HCT116 (cell line): ENCODE results near the gene APBA2. TPM values are rescaled to one million over a fixed set of nuclear protein-coding genes. Genes with fewer than 3 reads are reported as not detected.

Source experiments
- ATAC-seq: fragments of 200-7000 bp; cut with Tn5 transposase; 2 replicates; pipeline ENCODE4 v1.9.1; 2020; ENCODE audit warnings: mild to moderate bottlenecking, moderate library complexity
- BruUV-seq: library from RNA; stranded (reverse); fragments of 400-500 nt; replicated peaks from 2 replicates; lab custom pipeline; 2021; lab: Mats Ljungman, UMichigan
- CTCF ChIA-PET: fragments of 300-600 bp; sonication (Branson Sonifier 250); formaldehyde crosslinking; loops from one replicate; lab custom pipeline; 2021; ENCODE audit warnings: antibody characterized with exemption; lab: Charles Lee
- POLR2A ChIA-PET: fragments of 300-600, 350-600 bp; sonication (Branson Sonifier 250); formaldehyde crosslinking; loops from one replicate; lab custom pipeline; 2021; ENCODE audit warnings: antibody characterized with exemption; lab: Charles Lee
- RAD21 ChIA-PET, 2 experiments: fragments of 300-600 bp; sonication (Branson Sonifier 250); formaldehyde crosslinking; loops; one replicate each; lab custom pipeline; 2023; ENCODE audit warnings: low total read pairs in 2 of 2; ENCODE audit not compliant: uncharacterized antibody in 2 of 2, unreplicated experiment in 2 of 2, low non-redundant PET in 1 of 2; lab: Charles Lee
- DNase-seq: peaks from one replicate; pipeline ENCODE4 v3.0.0-alpha.2; 2010; ENCODE audit warnings: low read depth, low spot score
- H2AFZ ChIP-seq: fragments of 200-600 bp; shearing (Covaris generic), sonication (generic); 2 replicates; pipeline ENCODE4 v1.6.1; 2017; ENCODE audit warnings: low read depth, mixed run types, mixed read lengths, antibody characterized with exemption, low read length; ENCODE audit not compliant: poor library complexity, severe bottlenecking
- H3K27ac ChIP-seq: 2 replicates; pipeline ENCODE4 v1.5.1; 2012; ENCODE audit warnings: low read depth, low read length
- H3K27me3 ChIP-seq: fragments of 200-600 bp; sonication (generic); 2 replicates; pipeline ENCODE4 v1.6.1; 2016; ENCODE audit warnings: mixed run types, low read length, mixed read lengths; ENCODE audit not compliant: insufficient read depth
- H3K36me3 ChIP-seq, 2 experiments: fragments of 200-500 bp in 1 of 2; fragments of 200-600 bp in 1 of 2; sonication (Bioruptor generic) in 1 of 2; sonication (generic) in 1 of 2; 2 replicates each; pipeline versions ENCODE4 v1.5.1 to v1.6.1; 2014 to 2016; ENCODE audit warnings: low read length in 2 of 2, inconsistent platforms in 1 of 2, mixed read lengths in 1 of 2, mixed run types in 1 of 2; ENCODE audit not compliant: insufficient read depth in 2 of 2, control insufficient read depth in 1 of 2
- H3K4me1 ChIP-seq, 2 experiments: fragments of 200-600 bp in 1 of 2; sonication (generic) in 1 of 2; 2 replicates each; pipeline versions ENCODE4 v1.5.1 to v1.6.1; 2012 to 2017; ENCODE audit warnings: low read length in 2 of 2, inconsistent platforms in 1 of 2, mild to moderate bottlenecking in 1 of 2, mixed read lengths in 1 of 2, mixed run types in 1 of 2, moderate library complexity in 1 of 2; ENCODE audit not compliant: insufficient read depth in 2 of 2, control insufficient read depth in 1 of 2
- H3K4me2 ChIP-seq: fragments of 200-600 bp; sonication (generic); 2 replicates; pipeline ENCODE4 v1.6.1; 2017; ENCODE audit warnings: mixed run types, low read length, mixed read lengths
- H3K4me3 ChIP-seq, 2 experiments: fragments of 200-600 bp in 1 of 2; sonication (generic) in 1 of 2; replicated peaks in 1 of 2; 2 replicates each; pipeline ENCODE4 v1.5.1; 2011 to 2016; ENCODE audit warnings: low read length in 2 of 2, control low read depth in 1 of 2, low read depth in 1 of 2, mild to moderate bottlenecking in 1 of 2, mixed read lengths in 1 of 2, mixed run types in 1 of 2
- H3K79me2 ChIP-seq: fragments of 200-600 bp; sonication (generic); 2 replicates; pipeline ENCODE4 v1.6.1; 2017; ENCODE audit warnings: mild to moderate bottlenecking, mixed run types, low read length, moderate library complexity, mixed read lengths; ENCODE audit not compliant: insufficient read depth
- H3K9ac ChIP-seq: fragments of 200-600 bp; sonication (generic); 2 replicates; pipeline ENCODE4 v1.6.1; 2016; ENCODE audit warnings: low read length, mixed read lengths
- H3K9me2 ChIP-seq: fragments of 200-600 bp; sonication (generic), shearing (Covaris generic); 2 replicates; pipeline ENCODE4 v1.6.1; 2017; ENCODE audit warnings: mixed run types, mild to moderate bottlenecking, moderate library complexity; ENCODE audit not compliant: insufficient read depth
- H3K9me3 ChIP-seq, 2 experiments: fragments of 200-500 bp in 1 of 2; fragments of 200-600 bp in 1 of 2; sonication (Bioruptor generic) in 1 of 2; sonication (generic) in 1 of 2; 2 replicates each; pipeline ENCODE4 v1.6.1; 2014 to 2017; ENCODE audit warnings: low read length in 2 of 2, mixed read lengths in 2 of 2, inconsistent platforms in 1 of 2, low read depth in 1 of 2, mild to moderate bottlenecking in 1 of 2, mixed run types in 1 of 2, moderate library complexity in 1 of 2; ENCODE audit not compliant: control insufficient read depth in 1 of 2, insufficient read depth in 1 of 2
- H4K20me1 ChIP-seq: fragments of 200-600 bp; sonication (generic), shearing (Covaris generic); 2 replicates; pipeline ENCODE4 v1.6.1; 2017; ENCODE audit warnings: mixed run types, mild to moderate bottlenecking, moderate library complexity; ENCODE audit not compliant: insufficient read depth
- CBX3 ChIP-seq: IDR thresholded peaks from 2 replicates; pipeline ENCODE4 v1.6.1; 2012; ENCODE audit warnings: low read depth
- ELF1 ChIP-seq: IDR thresholded peaks from 2 replicates; pipeline ENCODE4 v1.6.1; 2012; ENCODE audit warnings: low read depth, borderline replicate concordance
- EZH2phosphoT487 ChIP-seq: fragments of 200-600 bp; IDR thresholded peaks from 2 replicates; pipeline ENCODE4 v1.6.1; 2018; ENCODE audit warnings: antibody characterized with exemption, borderline replicate concordance
- JUND ChIP-seq: IDR thresholded peaks from 2 replicates; pipeline ENCODE4 v1.6.1; 2012
- POLR2A ChIP-seq: IDR thresholded peaks from 2 replicates; pipeline ENCODE4 v1.7.0; 2011; ENCODE audit warnings: borderline replicate concordance; ENCODE audit not compliant: insufficient read depth, insufficient read length; ENCODE audit errors: extremely low read depth
- RAD21 ChIP-seq: IDR thresholded peaks from 2 replicates; pipeline ENCODE4 v1.6.1; 2012; ENCODE audit warnings: low read depth, mild to moderate bottlenecking
- REST ChIP-seq: IDR thresholded peaks from 2 replicates; pipeline ENCODE4 v1.6.1; 2012; ENCODE audit warnings: low read depth
- SIN3A ChIP-seq: IDR thresholded peaks from 2 replicates; pipeline ENCODE4 v1.6.1; 2012; ENCODE audit warnings: low read depth
- SP1 ChIP-seq: IDR thresholded peaks from 2 replicates; pipeline ENCODE4 v1.6.1; 2012; ENCODE audit warnings: low read depth
- SRF ChIP-seq: IDR thresholded peaks from 2 replicates; pipeline ENCODE4 v1.6.1; 2012; ENCODE audit warnings: low read depth
- YY1 ChIP-seq: IDR thresholded peaks from 2 replicates; pipeline ENCODE4 v1.6.1; 2011; ENCODE audit warnings: low read length, low read depth, moderate library complexity, mild to moderate bottlenecking; ENCODE audit not compliant: insufficient replicate concordance; ENCODE audit errors: extremely low read depth
- ZNF274 ChIP-seq: fragments of 200-500 bp; sonication (Bioruptor generic); IDR thresholded peaks from 2 replicates; pipeline ENCODE4 v1.6.1; 2014; ENCODE audit warnings: mild to moderate bottlenecking, low read depth, low read length, inconsistent platforms
- intact Hi-C: fragments of 100-400 bp; cut with micrococcal nuclease; formaldehyde crosslinking; loops from 2 replicates; pipeline ENCODE4 v1.10.0; 2022
- total RNA-seq: library from RNA; stranded (reverse); gene quantifications from one replicate; pipeline ENCODE4 v1.2.1, GENCODE V29; 2021; ENCODE audit not compliant: unreplicated experiment
- TF ChIP-seq, protein P1 (sequence below): IDR thresholded peaks from 2 replicates; pipeline ENCODE4 v1.6.1; 2012
- TF ChIP-seq, protein P2 (sequence below): IDR thresholded peaks from 2 replicates; pipeline ENCODE4 v1.6.1; 2012

Gene APBA2
- total RNA-seq, 1 experiment from 2014 or later = 0.47 TPM

GRCh38 chr15:29045717-29046116 lies 159.9 kb downstream of the APBA2 start:
- no peaks in the 10 kb centered on the region for H3K4me1 ChIP-seq
- DNase-seq = no peak
- no peaks in the 10 kb centered on the region for H3K79me2 ChIP-seq
- intact Hi-C loops = no loop called here
- H3K9ac ChIP-seq = no peak overlapping the region
- no peak for ATAC-seq
- H3K27ac ChIP-seq = no peak overlapping the region
- ChIA-PET POLR2A (no interaction called here), RAD21 (no interaction called here), CTCF (no interaction called here)
- no peaks in the 10 kb centered on the region for H3K9me3 ChIP-seq
- no peak overlapping the region for H2AFZ ChIP-seq
- no peak overlapping the region for H3K4me3 ChIP-seq
- H3K27me3 ChIP-seq = peaks cover 8% of the 10 kb centered on the region; the same call in 1 of the 2 replicates
- H3K4me2 ChIP-seq = no peak overlapping the region
- no TSS peak for BruUV-seq
- H3K36me3 ChIP-seq = no peaks in the 10 kb centered on the region
- H3K9me2 ChIP-seq = no peaks in the 10 kb centered on the region
- no peak for TF ChIP-seq ELF1
- TF ChIP-seq, protein P1, sequence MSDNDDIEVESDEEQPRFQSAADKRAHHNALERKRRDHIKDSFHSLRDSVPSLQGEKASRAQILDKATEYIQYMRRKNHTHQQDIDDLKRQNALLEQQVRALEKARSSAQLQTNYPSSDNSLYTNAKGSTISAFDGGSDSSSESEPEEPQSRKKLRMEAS = no peak
- no peak for TF ChIP-seq SIN3A
- TF ChIP-seq CBX3 = no peak
- no peak for TF ChIP-seq EZH2phosphoT487
- no peak for TF ChIP-seq RAD21
- no peak for TF ChIP-seq POLR2A
- TF ChIP-seq REST = no peak
- no peak for TF ChIP-seq SP1
- no peak for TF ChIP-seq SRF
- no peak for TF ChIP-seq JUND
- no peak for TF ChIP-seq YY1
- TF ChIP-seq ZNF274 = no peak
- TF ChIP-seq, protein P2, sequence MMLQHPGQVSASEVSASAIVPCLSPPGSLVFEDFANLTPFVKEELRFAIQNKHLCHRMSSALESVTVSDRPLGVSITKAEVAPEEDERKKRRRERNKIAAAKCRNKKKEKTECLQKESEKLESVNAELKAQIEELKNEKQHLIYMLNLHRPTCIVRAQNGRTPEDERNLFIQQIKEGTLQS = no peak
- H4K20me1 ChIP-seq = no peaks in the 10 kb centered on the region
